GM12865 (cell line): ENCODE measurements around the gene PIP5K1C.

Experiments used
- DNase-seq: peaks from one replicate; pipeline ENCODE4 v3.0.0; 2010; ENCODE audit warnings: low read depth
- H3K4me3 ChIP-seq: 2 replicates; pipeline ENCODE4 v1.5.1; 2011; ENCODE audit warnings: mild to moderate bottlenecking, low read depth, low read length, control low read depth
- CTCF ChIP-seq: IDR thresholded peaks from 2 replicates; pipeline ENCODE4 v1.5.1; 2011; ENCODE audit warnings: low read length, control low read depth, low read depth, inconsistent platforms; ENCODE audit not compliant: insufficient read depth; ENCODE audit errors: missing control alignments

Gene PIP5K1C

GRCh38 chr19:3700242-3701032 is at the start of gene PIP5K1C:
PIP5K1C (minus strand) TSS chr19:3700468; CDS start chr19:3700390, 78 bp downstream.
- peak; percentile 83 for TF ChIP-seq CTCF
- H3K4me3 ChIP-seq: peak within 1 kb of the TSS; percentile 86
- DNase-seq: peak; percentile 95

GRCh38 chr19:3748965-3749364 is 48.7 kb upstream of the PIP5K1C start:
- no peak overlapping the region for H3K4me3 ChIP-seq
- no peak for TF ChIP-seq CTCF
- DNase-seq: no peak

- no peak overlapping the region for H3K4me3 ChIP-seq
- DNase-seq: no peak
- no peak for TF ChIP-seq CTCF
Observed at GRCh38 chr19:3746371-3747056, 46.2 kb upstream of the PIP5K1C start.

- H3K4me3 ChIP-seq: no peak overlapping the region
- no peak for TF ChIP-seq CTCF
- no peak for DNase-seq
Observed at GRCh38 chr19:3745363-3746045, 45.2 kb upstream of the PIP5K1C start.

- TF ChIP-seq CTCF: no peak
- DNase-seq: peak; percentile 35
- no peak overlapping the region for H3K4me3 ChIP-seq
Observed at GRCh38 chr19:3743486-3743885, 43.2 kb upstream of the PIP5K1C start.

- H3K4me3 ChIP-seq: no peak overlapping the region
- TF ChIP-seq CTCF: no peak
Observed at GRCh38 chr19:3740431-3740830, 40.2 kb upstream of the PIP5K1C start.

More at GRCh38 chr19:3740431-3740830, 40.2 kb upstream of the PIP5K1C start:
- no peak for DNase-seq
